OCI-LY3 (cell line): ENCODE results near the gene RBM6.

Source experiments
- CTCF ChIP-seq: fragments of 200-600, 300-600 bp; sonication (generic); IDR thresholded peaks from 2 replicates; pipeline ENCODE4 v1.5.1; 2014; ENCODE audit warnings: antibody characterized with exemption, low read length, low read depth
- EZH2phosphoT487 ChIP-seq: fragments of 200-600 bp; shearing (Covaris generic); IDR thresholded peaks from 2 replicates; pipeline ENCODE4 v1.6.1; 2018; ENCODE audit warnings: antibody characterized with exemption, mixed run types, low read depth

GRCh38 chr3:49899815-49900214 lies 40.1 kb upstream of the RBM6 start:
- peak; percentile 51 for TF ChIP-seq CTCF
- TF ChIP-seq EZH2phosphoT487, result no peak
